GM18909 (cell line): ENCODE measurements around the gene RNF112.

Experiments
- ATAC-seq: cut with Tn5 transposase; IDR thresholded peaks from one replicate; pipeline ENCODE4 v1.9.1; 2021; ENCODE audit warnings: mild to moderate bottlenecking; ENCODE audit not compliant: unreplicated experiment, poor library complexity

RNF112 gene

GRCh38 chr17:19387921-19388521, 23.0 kb upstream of the RNF112 start:
- no peak for ATAC-seq

- no peak for ATAC-seq
Observed at GRCh38 chr17:19388791-19389785, 21.9 kb upstream of the RNF112 start.

GRCh38 chr17:19390951-19391350, 20.1 kb upstream of the RNF112 start:
- no peak for ATAC-seq

- ATAC-seq: no peak
Observed at GRCh38 chr17:19391432-19391831, 19.6 kb upstream of the RNF112 start.

GRCh38 chr17:19392303-19392702, 18.7 kb upstream of the RNF112 start:
- ATAC-seq: no peak

GRCh38 chr17:19397556-19398041, 13.4 kb upstream of the RNF112 start:
- no peak for ATAC-seq

GRCh38 chr17:19398301-19399181, 12.5 kb upstream of the RNF112 start:
- ATAC-seq: no peak

- ATAC-seq: no peak
Observed at GRCh38 chr17:19399750-19400450, 11.1 kb upstream of the RNF112 start.

GRCh38 chr17:19401321-19402010, 9.6 kb upstream of the RNF112 start:
- no peak for ATAC-seq

- ATAC-seq: no peak
Observed at GRCh38 chr17:19402171-19402570, 8.9 kb upstream of the RNF112 start.

- ATAC-seq: no peak
Observed at GRCh38 chr17:19403021-19403420, 8.0 kb upstream of the RNF112 start.

GRCh38 chr17:19404264-19404663, 6.8 kb upstream of the RNF112 start:
- ATAC-seq: no peak

GRCh38 chr17:19405114-19405513, 5.9 kb upstream of the RNF112 start:
- ATAC-seq: no peak

GRCh38 chr17:19407601-19408345, 3.3 kb upstream of the RNF112 start:
- no peak for ATAC-seq

GRCh38 chr17:19408346-19408710, 2.7 kb upstream of the RNF112 start:
- no peak for ATAC-seq

- no peak for ATAC-seq
Observed at GRCh38 chr17:19409066-19409465, 2.0 kb upstream of the RNF112 start.

GRCh38 chr17:19409509-19409908, 1.5 kb upstream of the RNF112 start:
- ATAC-seq: no peak

GRCh38 chr17:19410091-19410490, 941 bp upstream of the RNF112 start:
- ATAC-seq: no peak

GRCh38 chr17:19411631-19412030, 599 bp downstream of the RNF112 start:
- no peak for ATAC-seq
